SHP77 treated with DMSO at 0.1 percent for 48 hours (cell line): ENCODE data around the gene TMEM123.

Source experiments
- DNase-seq: peaks from one replicate; lab custom pipeline; 2025; lab: John Stamatoyannopoulos, UW

The TMEM123 gene

DNA sequence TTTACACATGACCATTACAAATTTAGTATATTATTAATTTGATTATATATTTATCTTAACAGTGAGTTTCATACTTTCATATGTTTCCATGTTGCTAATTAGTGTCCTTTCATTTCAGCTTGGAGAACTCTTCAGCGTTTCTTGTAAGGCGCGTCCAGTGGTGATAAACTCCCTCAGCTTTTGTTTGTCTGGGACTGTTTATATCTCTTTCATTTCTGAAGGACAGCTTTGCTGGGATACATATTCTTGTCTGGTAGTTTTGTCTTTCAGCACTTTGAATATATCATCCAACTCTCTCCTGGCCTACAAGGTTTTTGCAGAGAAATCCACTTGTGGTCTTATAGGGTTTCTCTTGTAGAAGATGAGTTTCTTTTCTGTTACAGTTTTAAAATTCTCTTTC lies 93.2 kb downstream of the TMEM123 start:
- DNase-seq = no peak

DNA sequence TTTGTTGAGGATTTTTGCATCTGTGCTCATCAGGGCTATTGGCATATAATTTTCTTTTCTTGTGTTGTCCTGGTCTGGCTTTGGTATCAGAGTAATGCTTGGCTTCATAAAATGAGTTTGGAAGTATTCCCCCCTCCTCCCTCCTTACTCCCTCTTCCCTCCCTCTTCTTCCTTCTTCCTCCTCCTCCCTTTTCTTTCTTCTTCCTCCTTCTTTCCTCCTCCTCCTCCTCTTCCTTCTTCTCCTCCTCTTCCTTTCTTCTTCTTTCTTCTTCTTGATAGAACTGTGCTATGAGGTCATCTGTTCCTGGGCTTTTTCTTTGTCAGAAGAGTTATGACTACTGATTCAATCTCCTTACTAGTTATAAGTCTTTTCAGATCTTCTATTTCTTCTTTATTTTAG lies 95.4 kb downstream of the TMEM123 start:
- DNase-seq = no peak

DNA sequence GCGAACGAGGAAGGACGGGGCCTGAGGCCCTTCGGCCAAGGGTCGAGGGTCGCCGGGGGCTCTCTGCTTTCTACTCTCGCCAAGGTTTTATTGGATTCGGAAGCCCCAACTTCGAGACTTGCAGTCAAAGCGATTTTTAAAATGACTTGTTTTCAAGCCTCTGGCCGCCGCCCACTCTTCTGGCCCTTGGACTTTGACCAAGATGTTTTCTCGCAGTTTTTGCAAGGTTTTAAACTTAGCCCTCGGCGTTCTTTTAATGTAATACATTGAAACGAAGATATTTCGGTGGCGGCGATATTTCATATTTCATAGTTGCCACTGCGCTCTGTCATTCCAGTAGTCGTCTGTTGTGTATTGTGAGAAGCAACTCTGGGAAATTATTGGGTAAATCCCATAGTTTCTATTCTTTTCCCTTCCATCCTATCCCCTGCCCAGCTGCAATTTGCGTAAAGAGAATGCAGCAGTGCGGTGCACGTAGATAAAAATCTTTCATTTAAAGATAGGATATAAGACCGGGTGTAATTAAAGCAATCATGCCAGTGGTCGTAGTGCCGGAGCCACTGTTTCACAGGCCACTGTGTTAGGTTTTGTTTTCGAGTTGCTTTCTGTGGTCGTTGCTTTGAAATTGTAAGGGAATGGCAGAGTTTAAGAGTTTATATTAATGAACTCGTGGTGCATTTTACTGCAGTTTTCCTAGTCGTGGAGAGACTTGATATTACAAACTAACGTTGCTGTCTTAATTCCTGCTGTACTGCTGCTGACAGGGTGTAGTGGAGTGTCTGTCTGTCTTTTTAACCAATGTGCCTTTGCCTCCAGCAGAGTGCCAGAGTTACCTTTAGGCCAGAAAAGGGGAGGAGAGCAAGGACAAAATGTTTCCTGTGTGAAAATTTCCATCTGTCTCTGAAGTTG lies 104.8 kb downstream of the TMEM123 start:
- DNase-seq = peak; percentile 30

- DNase-seq = peak; percentile 71
Measured at GRCh38 chr11:102346748-102347461, 105.7 kb downstream of the TMEM123 start, which contains the start of gene BIRC2. Gene BIRC2, plus strand, starts transcription at chr11:102347214. Its CDS starts 2,641 bp downstream, at chr11:102349855.

GRCh38 chr11:102346456-102346747 lies 106.2 kb downstream of the TMEM123 start:
- no peak for DNase-seq
